AG08396 (cell line): ENCODE measurements around the gene GALNS.

Experiments used
- DNase-seq: peaks from one replicate; pipeline ENCODE4 v3.0.0; 2012; ENCODE audit warnings: low spot score, mixed read lengths

Gene GALNS

GRCh38 chr16:88856122-88856827, 472 bp downstream of the GALNS start:
- no peak for DNase-seq

GRCh38 chr16:88855736-88856121, 1.0 kb downstream of the GALNS start:
- no peak for DNase-seq

GRCh38 chr16:88855176-88855575, 1.6 kb downstream of the GALNS start:
- no peak for DNase-seq

GRCh38 chr16:88854306-88855111, 2.2 kb downstream of the GALNS start:
- no peak for DNase-seq

- DNase-seq: no peak
Observed at GRCh38 chr16:88853325-88853941, 3.3 kb downstream of the GALNS start.

- no peak for DNase-seq
Observed at GRCh38 chr16:88851616-88852015, 5.1 kb downstream of the GALNS start.

GRCh38 chr16:88850531-88851199, 6.1 kb downstream of the GALNS start:
- DNase-seq: no peak

GRCh38 chr16:88848557-88848956, 8.2 kb downstream of the GALNS start:
- no peak for DNase-seq

- DNase-seq: no peak
Observed at GRCh38 chr16:88847654-88848053, 9.1 kb downstream of the GALNS start.

- DNase-seq: peak; percentile 41
Observed at GRCh38 chr16:88846088-88846487, 10.7 kb downstream of the GALNS start.

GRCh38 chr16:88844419-88845036, 12.2 kb downstream of the GALNS start:
- no peak for DNase-seq

- DNase-seq: no peak
Observed at GRCh38 chr16:88843256-88843655, 13.5 kb downstream of the GALNS start.

- DNase-seq: no peak
Observed at GRCh38 chr16:88842806-88843205, 13.9 kb downstream of the GALNS start.

- no peak for DNase-seq
Observed at GRCh38 chr16:88842308-88842756, 14.4 kb downstream of the GALNS start.

- no peak for DNase-seq
Observed at GRCh38 chr16:88841521-88842307, 15.0 kb downstream of the GALNS start.

GRCh38 chr16:88840600-88841215, 16.0 kb downstream of the GALNS start:
- DNase-seq: no peak

GRCh38 chr16:88839745-88840599, 16.8 kb downstream of the GALNS start:
- no peak for DNase-seq

GRCh38 chr16:88839026-88839529, 17.7 kb downstream of the GALNS start:
- no peak for DNase-seq

- no peak for DNase-seq
Observed at GRCh38 chr16:88838566-88838965, 18.2 kb downstream of the GALNS start.

- no peak for DNase-seq
Observed at GRCh38 chr16:88837806-88838205, 18.9 kb downstream of the GALNS start.
